Measurements from ENCODE around the gene CAMK1G.

DNA sequence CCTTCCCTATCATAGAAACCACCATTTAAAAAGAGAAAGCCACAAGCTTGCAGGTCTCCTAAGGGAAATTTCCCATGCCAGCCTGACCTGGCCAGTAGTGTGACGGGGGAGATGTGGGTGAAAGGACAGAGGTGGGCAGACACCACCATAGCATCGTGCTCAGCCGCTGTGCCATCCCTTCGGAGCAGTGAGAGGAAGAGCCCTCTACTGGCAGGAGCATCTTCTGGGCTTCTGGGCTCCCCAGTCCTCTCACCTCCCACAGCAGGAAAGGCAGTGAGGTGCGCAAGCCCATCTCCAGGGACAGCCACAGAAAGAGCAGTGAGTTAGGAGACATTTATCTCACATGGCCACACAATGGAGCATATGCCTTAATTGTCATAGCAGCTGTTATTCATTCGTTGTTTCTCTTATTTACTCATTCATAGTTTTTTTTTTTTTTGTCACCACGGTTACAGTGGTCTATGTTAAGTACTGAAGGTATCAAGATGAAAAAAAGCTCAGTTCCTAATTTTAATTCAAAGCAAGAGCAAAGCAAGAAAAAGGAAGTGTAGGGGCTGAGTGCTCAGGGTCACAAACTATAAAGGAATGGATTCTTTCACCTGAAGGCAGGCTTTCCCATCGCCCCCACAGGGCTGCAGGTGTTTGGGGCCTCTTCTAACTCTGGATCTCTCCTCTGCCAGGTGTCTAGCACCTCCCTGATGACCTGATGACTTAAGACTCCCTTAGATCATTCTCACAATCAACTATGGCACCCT lies 48.8 kb upstream of the CAMK1G start:
- TF ChIP-seq, protein P1, sequence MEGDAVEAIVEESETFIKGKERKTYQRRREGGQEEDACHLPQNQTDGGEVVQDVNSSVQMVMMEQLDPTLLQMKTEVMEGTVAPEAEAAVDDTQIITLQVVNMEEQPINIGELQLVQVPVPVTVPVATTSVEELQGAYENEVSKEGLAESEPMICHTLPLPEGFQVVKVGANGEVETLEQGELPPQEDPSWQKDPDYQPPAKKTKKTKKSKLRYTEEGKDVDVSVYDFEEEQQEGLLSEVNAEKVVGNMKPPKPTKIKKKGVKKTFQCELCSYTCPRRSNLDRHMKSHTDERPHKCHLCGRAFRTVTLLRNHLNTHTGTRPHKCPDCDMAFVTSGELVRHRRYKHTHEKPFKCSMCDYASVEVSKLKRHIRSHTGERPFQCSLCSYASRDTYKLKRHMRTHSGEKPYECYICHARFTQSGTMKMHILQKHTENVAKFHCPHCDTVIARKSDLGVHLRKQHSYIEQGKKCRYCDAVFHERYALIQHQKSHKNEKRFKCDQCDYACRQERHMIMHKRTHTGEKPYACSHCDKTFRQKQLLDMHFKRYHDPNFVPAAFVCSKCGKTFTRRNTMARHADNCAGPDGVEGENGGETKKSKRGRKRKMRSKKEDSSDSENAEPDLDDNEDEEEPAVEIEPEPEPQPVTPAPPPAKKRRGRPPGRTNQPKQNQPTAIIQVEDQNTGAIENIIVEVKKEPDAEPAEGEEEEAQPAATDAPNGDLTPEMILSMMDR (conservative IDR thresholded peaks at IDR 0.05): no peak
- TF ChIP-seq EZH2 (IDR thresholded peaks at IDR 0.05; ENCODE audit: low read depth): no peak

Data from PC-9 (cell line).